B cell (primary cell): ENCODE results near the gene DDX56.

Source experiments
- CTCF ChIP-seq: fragments of 200-600 bp; IDR thresholded peaks from one replicate; pipeline ENCODE4 v1.8.0; 2022; ENCODE audit warnings: antibody characterized with exemption, mild to moderate bottlenecking
- EZH2 ChIP-seq: IDR thresholded peaks from 2 replicates; pipeline ENCODE4 v1.6.1; 2012; ENCODE audit warnings: borderline replicate concordance, low read depth, mild to moderate bottlenecking, moderate library complexity, low read length; ENCODE audit not compliant: insufficient read depth, poor library complexity, severe bottlenecking

DNA sequence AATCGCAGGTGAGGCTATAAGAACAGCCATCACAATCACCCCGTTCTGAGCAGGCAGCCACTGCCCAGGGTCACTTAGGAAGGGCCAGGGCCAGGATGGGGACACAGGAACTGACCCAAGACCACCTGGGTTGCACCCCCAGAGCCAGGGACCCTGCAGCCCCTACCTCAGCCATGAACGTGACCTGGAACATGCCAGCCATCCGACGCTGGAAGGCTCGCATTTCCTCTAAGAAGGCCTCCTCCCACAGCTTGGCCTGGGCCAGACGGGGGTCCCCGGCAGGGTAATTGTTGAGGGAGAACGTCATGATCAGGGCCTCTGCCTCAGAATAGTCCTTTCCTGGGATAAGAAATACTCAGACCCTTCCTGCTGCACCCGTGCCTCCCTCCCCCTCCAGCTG is 37.6 kb downstream of the DDX56 start:
- TF ChIP-seq EZH2 (no peak), CTCF (no peak)
